ENCODE results near the gene MLH1.

DNA sequence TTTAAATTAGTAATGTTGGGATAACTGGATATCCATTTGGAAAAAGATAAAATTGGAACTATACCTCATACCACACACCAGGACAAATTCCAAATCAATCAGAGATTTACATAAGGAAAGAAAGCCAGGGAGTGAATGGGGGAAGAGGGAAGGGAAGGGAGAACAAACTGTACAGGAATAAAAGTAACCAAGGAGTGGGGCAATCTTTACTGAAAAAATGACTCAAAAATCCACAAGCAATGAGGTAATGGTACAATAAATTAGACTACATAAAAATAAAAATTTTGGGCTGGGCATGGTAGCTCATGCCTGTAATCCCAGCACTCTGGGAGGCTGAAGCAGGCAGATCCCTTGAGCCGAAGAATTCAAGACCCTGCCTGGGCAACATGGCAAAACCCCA lies 82.6 kb downstream of the MLH1 start:
- TF ChIP-seq POLR2A (IDR thresholded peaks at IDR 0.05) = no peak
- TF ChIP-seq, protein P1, sequence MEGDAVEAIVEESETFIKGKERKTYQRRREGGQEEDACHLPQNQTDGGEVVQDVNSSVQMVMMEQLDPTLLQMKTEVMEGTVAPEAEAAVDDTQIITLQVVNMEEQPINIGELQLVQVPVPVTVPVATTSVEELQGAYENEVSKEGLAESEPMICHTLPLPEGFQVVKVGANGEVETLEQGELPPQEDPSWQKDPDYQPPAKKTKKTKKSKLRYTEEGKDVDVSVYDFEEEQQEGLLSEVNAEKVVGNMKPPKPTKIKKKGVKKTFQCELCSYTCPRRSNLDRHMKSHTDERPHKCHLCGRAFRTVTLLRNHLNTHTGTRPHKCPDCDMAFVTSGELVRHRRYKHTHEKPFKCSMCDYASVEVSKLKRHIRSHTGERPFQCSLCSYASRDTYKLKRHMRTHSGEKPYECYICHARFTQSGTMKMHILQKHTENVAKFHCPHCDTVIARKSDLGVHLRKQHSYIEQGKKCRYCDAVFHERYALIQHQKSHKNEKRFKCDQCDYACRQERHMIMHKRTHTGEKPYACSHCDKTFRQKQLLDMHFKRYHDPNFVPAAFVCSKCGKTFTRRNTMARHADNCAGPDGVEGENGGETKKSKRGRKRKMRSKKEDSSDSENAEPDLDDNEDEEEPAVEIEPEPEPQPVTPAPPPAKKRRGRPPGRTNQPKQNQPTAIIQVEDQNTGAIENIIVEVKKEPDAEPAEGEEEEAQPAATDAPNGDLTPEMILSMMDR (IDR thresholded peaks at IDR 0.05) = no peak

Measured in tibial nerve (tissue), 3 donors.